Activated naive CD4-positive, alpha-beta T cell treated with anti-CD3 and anti-CD28 coated beads, Interleukin-2, amount 10 ng/mL, durations not matched to agents 7 days and 5 days (primary cell): ENCODE results near the gene SLC27A1.
A peak's percentile ranks its signal among the peaks of the same experiment; 100 is the strongest.
"Not testable (repeated sequence)": the region's sequence is repeated elsewhere in the genome, so short reads cannot be mapped to it uniquely, and the experiment has no call there.

Experiments used
- CTCF ChIA-PET: fragments of 350-600 bp; sonication (Branson Sonifier 250); formaldehyde crosslinking; loops from one replicate; lab custom pipeline; 2021; ENCODE audit warnings: antibody characterized with exemption; lab: Charles Lee
- DNase-seq: peaks from one replicate; pipeline ENCODE4 v3.0.0-alpha.2; 2020
- H3K27ac Mint-ChIP-seq: one replicate; pipeline ENCODE4 v1.8.0; 2021; ENCODE audit warnings: mild to moderate bottlenecking, moderate library complexity, mixed read lengths
- H3K27me3 Mint-ChIP-seq: one replicate; pipeline ENCODE4 v1.8.0; 2021; ENCODE audit warnings: mild to moderate bottlenecking, mixed read lengths
- H3K36me3 Mint-ChIP-seq: one replicate; pipeline ENCODE4 v1.8.0; 2021; ENCODE audit warnings: mixed read lengths
- H3K4me1 Mint-ChIP-seq: one replicate; pipeline ENCODE4 v1.8.0; 2021; ENCODE audit warnings: mixed read lengths
- H3K4me3 Mint-ChIP-seq: one replicate; pipeline ENCODE4 v1.8.0; 2021; ENCODE audit warnings: mild to moderate bottlenecking, moderate library complexity, mixed read lengths
- H3K9me3 Mint-ChIP-seq: one replicate; pipeline ENCODE4 v1.8.0; 2021; ENCODE audit warnings: mixed read lengths

Gene SLC27A1

GRCh38 chr19:17486545-17487240 is 16.4 kb downstream of the SLC27A1 start:
- no peak for DNase-seq
- CTCF ChIA-PET, result interaction anchor here (1.3 to 1.6 kb wide), 2 partner anchors 9 kb away, joined by 4 to 5 read pairs; no protein-coding TSS in a partner anchor
- Mint-ChIP-seq H3K27me3 (peaks cover 10% of the 10 kb centered on the region), H3K9me3 (no peaks in the 10 kb centered on the region), H3K36me3 (no peaks in the 10 kb centered on the region), H3K4me1 (peaks cover 41% of the 10 kb centered on the region), H3K4me3 (no peak overlapping the region), H3K27ac (no peak overlapping the region)

GRCh38 chr19:17487284-17488121 is 17.2 kb downstream of the SLC27A1 start:
- H3K4me1 Mint-ChIP-seq, result peaks cover 43% of the 10 kb centered on the region

GRCh38 chr19:17488593-17489391 is 18.5 kb downstream of the SLC27A1 start:
- peak; percentile 79 for DNase-seq

More at GRCh38 chr19:17487284-17488121, 17.2 kb downstream of the SLC27A1 start:
- H3K36me3 Mint-ChIP-seq, result no peaks in the 10 kb centered on the region
- no peak for DNase-seq
- peaks cover 10% of the 10 kb centered on the region for H3K27me3 Mint-ChIP-seq
- CTCF ChIA-PET, result interaction anchor here (0.6 to 1.3 kb wide), 2 partner anchors 8 to 24 kb away, joined by 3 to 4 read pairs; no protein-coding TSS in a partner anchor
- H3K27ac Mint-ChIP-seq, result no peak overlapping the region
- no peak overlapping the region for H3K4me3 Mint-ChIP-seq
- H3K9me3 Mint-ChIP-seq, result no peaks in the 10 kb centered on the region

GRCh38 chr19:17489392-17490030 is 19.2 kb downstream of the SLC27A1 start:
- H3K27me3 Mint-ChIP-seq, result peaks cover 2% of the 10 kb centered on the region
- H3K9me3 Mint-ChIP-seq, result no peaks in the 10 kb centered on the region
- H3K27ac Mint-ChIP-seq, result peak overlapping the region; percentile 73
- peaks cover 43% of the 10 kb centered on the region for H3K4me1 Mint-ChIP-seq
- CTCF ChIA-PET, result no interaction called here
- H3K36me3 Mint-ChIP-seq, result no peaks in the 10 kb centered on the region
- DNase-seq, result no peak
- H3K4me3 Mint-ChIP-seq, result no peak overlapping the region

More at GRCh38 chr19:17488593-17489391, 18.5 kb downstream of the SLC27A1 start:
- Mint-ChIP-seq H3K36me3 (no peaks in the 10 kb centered on the region), H3K9me3 (no peaks in the 10 kb centered on the region), H3K27ac (peak overlapping the region; percentile 73), H3K27me3 (peaks cover 7% of the 10 kb centered on the region), H3K4me1 (peaks cover 43% of the 10 kb centered on the region), H3K4me3 (no peak overlapping the region)
- CTCF ChIA-PET, result interaction anchor here (0.6 kb wide), 1 partner anchor 23 kb away, joined by 3 read pairs; no protein-coding TSS in a partner anchor

- Mint-ChIP-seq H3K27me3 (no peaks in the 10 kb centered on the region), H3K36me3 (no peaks in the 10 kb centered on the region), H3K4me1 (peaks cover 43% of the 10 kb centered on the region), H3K4me3 (no peak overlapping the region), H3K27ac (peak overlapping the region; percentile 71), H3K9me3 (no peaks in the 10 kb centered on the region)
- CTCF ChIA-PET, result no interaction called here
- DNase-seq, result peak; percentile 72
Observed at GRCh38 chr19:17490411-17490810, 20.1 kb downstream of the SLC27A1 start.

GRCh38 chr19:17491287-17491686 is 21.0 kb downstream of the SLC27A1 start:
- H3K4me1 Mint-ChIP-seq, result peaks cover 49% of the 10 kb centered on the region
- no peaks in the 10 kb centered on the region for H3K27me3 Mint-ChIP-seq
- CTCF ChIA-PET, result no interaction called here
- no peak overlapping the region for H3K4me3 Mint-ChIP-seq
- H3K27ac Mint-ChIP-seq, result no peak overlapping the region
- no peaks in the 10 kb centered on the region for H3K9me3 Mint-ChIP-seq
- no peaks in the 10 kb centered on the region for H3K36me3 Mint-ChIP-seq
- DNase-seq, result no peak

- CTCF ChIA-PET, result interaction anchor here (0.6 to 4.5 kb wide), 25 partner anchors 8 to 359 kb away, joined by 3 to 58 read pairs (median 4); partner anchors contain the start of genes PGLS and SLC27A1
- H3K36me3 Mint-ChIP-seq, result no peaks in the 10 kb centered on the region
- H3K4me3 Mint-ChIP-seq, result no peak overlapping the region
- H3K27me3 Mint-ChIP-seq, result no peaks in the 10 kb centered on the region
- DNase-seq, result no peak
- no peak overlapping the region for H3K27ac Mint-ChIP-seq
- no peaks in the 10 kb centered on the region for H3K9me3 Mint-ChIP-seq
- peaks cover 35% of the 10 kb centered on the region for H3K4me1 Mint-ChIP-seq
Observed at GRCh38 chr19:17495639-17496296, 25.4 kb downstream of the SLC27A1 start.

GRCh38 chr19:17496337-17496997 is 26.1 kb downstream of the SLC27A1 start:
- no peaks in the 10 kb centered on the region for H3K36me3 Mint-ChIP-seq
- CTCF ChIA-PET, result interaction anchor here (0.5 to 4.5 kb wide), 32 partner anchors 9 to 358 kb away, joined by 3 to 58 read pairs (median 4); partner anchors contain the start of genes PGLS and SLC27A1
- no peaks in the 10 kb centered on the region for H3K27me3 Mint-ChIP-seq
- peak; percentile 89 for DNase-seq
- peaks cover 29% of the 10 kb centered on the region for H3K4me1 Mint-ChIP-seq
- H3K9me3 Mint-ChIP-seq, result no peaks in the 10 kb centered on the region
- H3K27ac Mint-ChIP-seq, result no peak overlapping the region
- no peak overlapping the region for H3K4me3 Mint-ChIP-seq

- no peaks in the 10 kb centered on the region for H3K9me3 Mint-ChIP-seq
- CTCF ChIA-PET, result interaction anchor here (0.5 to 4.5 kb wide), 20 partner anchors 12 to 134 kb away, joined by 3 to 58 read pairs (median 3); partner anchors contain the start of genes PGLS and SLC27A1
- DNase-seq, result no peak
- no peaks in the 10 kb centered on the region for H3K36me3 Mint-ChIP-seq
- no peaks in the 10 kb centered on the region for H3K27me3 Mint-ChIP-seq
- peaks cover 27% of the 10 kb centered on the region for H3K4me1 Mint-ChIP-seq
- no peak overlapping the region for H3K27ac Mint-ChIP-seq
- no peak overlapping the region for H3K4me3 Mint-ChIP-seq
Observed at GRCh38 chr19:17497149-17497798, 26.9 kb downstream of the SLC27A1 start.

- CTCF ChIA-PET, result interaction anchor here (0.6 kb wide), 1 partner anchor 23 kb away, joined by 3 read pairs; no protein-coding TSS in a partner anchor
Observed at GRCh38 chr19:17499025-17499424, 28.7 kb downstream of the SLC27A1 start.

GRCh38 chr19:17499648-17500446 is 29.5 kb downstream of the SLC27A1 start:
- Mint-ChIP-seq H3K4me1 (peaks cover 27% of the 10 kb centered on the region), H3K9me3 (no peaks in the 10 kb centered on the region), H3K4me3 (no peak overlapping the region), H3K27me3 (no peaks in the 10 kb centered on the region), H3K27ac (no peak overlapping the region), H3K36me3 (no peaks in the 10 kb centered on the region)
- no peak for DNase-seq
- CTCF ChIA-PET, result no interaction called here

More at GRCh38 chr19:17499025-17499424, 28.7 kb downstream of the SLC27A1 start:
- H3K9me3 Mint-ChIP-seq, H3K27me3 Mint-ChIP-seq, H3K27ac Mint-ChIP-seq, H3K36me3 Mint-ChIP-seq, DNase-seq, H3K4me3 Mint-ChIP-seq: not testable (repeated sequence)
- H3K4me1 Mint-ChIP-seq, result peaks cover 27% of the 10 kb centered on the region
